Natural killer cell (primary cell): ENCODE data around the gene OLFML2B. TPM values are rescaled to one million over a fixed set of nuclear protein-coding genes. Genes with fewer than 3 reads are reported as not detected.

Experiments
- ATAC-seq, 3 donors: fragments of 150-1000 bp in 2 of 3; fragments of 200-7000 bp in 1 of 3; cut with Tn5 transposase; 1 replicate in 1 of 3; 2 replicates in 2 of 3; pipeline ENCODE4 v1.10.0; 2021; ENCODE audit warnings: mild to moderate bottlenecking in 2 of 3, moderate library complexity in 2 of 3
- DNase-seq, 2 donors: peaks; one replicate each; pipeline versions ENCODE4 v3.0.0 to v3.0.0-alpha.2; 2013 to 2021; ENCODE audit warnings: mixed read lengths in 1 of 2
- H3K27ac ChIP-seq: one replicate; pipeline ENCODE4 v1.5.1; 2013; ENCODE audit warnings: mild to moderate bottlenecking, low read length
- H3K27me3 ChIP-seq: one replicate; pipeline ENCODE4 v1.6.1; 2013; ENCODE audit warnings: low read length; ENCODE audit not compliant: control insufficient read depth, insufficient read depth
- H3K36me3 ChIP-seq: one replicate; pipeline ENCODE4 v1.6.1; 2013; ENCODE audit warnings: low read length; ENCODE audit not compliant: control insufficient read depth, insufficient read depth
- H3K4me1 ChIP-seq: one replicate; pipeline ENCODE4 v1.6.1; 2013; ENCODE audit warnings: low read length; ENCODE audit not compliant: control insufficient read depth, insufficient read depth
- H3K4me3 ChIP-seq: one replicate; pipeline ENCODE4 v1.5.1; 2013; ENCODE audit warnings: low read length
- H3K9me3 ChIP-seq: one replicate; pipeline ENCODE4 v1.6.1; 2013; ENCODE audit warnings: low read length; ENCODE audit not compliant: control insufficient read depth, insufficient read depth
- H3K27ac Mint-ChIP-seq, 2 donors: one replicate each; pipeline ENCODE4 v1.8.0; 2022; ENCODE audit warnings: mild to moderate bottlenecking in 2 of 2, mixed read lengths in 2 of 2, moderate library complexity in 1 of 2
- H3K27me3 Mint-ChIP-seq, 2 donors: one replicate each; pipeline ENCODE4 v1.8.0; 2022; ENCODE audit warnings: low read depth in 2 of 2, mixed read lengths in 2 of 2
- H3K36me3 Mint-ChIP-seq: one replicate; pipeline ENCODE4 v1.8.0; 2022; ENCODE audit warnings: mixed read lengths
- H3K4me1 Mint-ChIP-seq, 2 donors: one replicate each; pipeline ENCODE4 v1.8.0; 2022; ENCODE audit warnings: mixed read lengths in 2 of 2
- H3K4me3 Mint-ChIP-seq: one replicate; pipeline ENCODE4 v1.8.0; 2022; ENCODE audit warnings: mild to moderate bottlenecking, moderate library complexity, mixed read lengths
- H3K9me3 Mint-ChIP-seq, 2 donors: one replicate each; pipeline ENCODE4 v1.8.0; 2022; ENCODE audit warnings: mixed read lengths in 2 of 2
- WGBS: methylation state at CpG from one replicate; pipeline ENCODE4 v1.1.7; 2013; ENCODE audit warnings: missing lambda C conversion rate; ENCODE audit not compliant: insufficient coverage; 5-methylcytosine and 5-hydroxymethylcytosine counted together
- intact Hi-C: fragments of 100-400 bp; cut with micrococcal nuclease; formaldehyde crosslinking; loops from one replicate; pipeline ENCODE4 v1.14.2; 2022
- total RNA-seq, 4 donors: library from RNA; stranded (reverse); fragments of 120-200 nt in 1 of 4; gene quantifications; one replicate each; pipeline versions ENCODE4 v1.2.3 to v1.2.4, GENCODE V29; 2013 to 2022
- TF ChIP-seq, protein P1 (sequence below): fragments of 200-600 bp; IDR thresholded peaks from one replicate; pipeline ENCODE4 v1.8.0; 2022; ENCODE audit warnings: antibody characterized with exemption

OLFML2B gene
- total RNA-seq, 3 donors from 2014 or later (not counting 1 experiment from before 2014, with no cell fraction given), result 0.33 TPM; not detected in 2

- H3K4me3 ChIP-seq, result no peak overlapping the region
- intact Hi-C loops, result no loop called here
- DNase-seq (no peak), ATAC-seq (no peak)
- Mint-ChIP-seq H3K36me3 (no peaks in the 10 kb centered on the region), H3K4me1 (peaks cover 22 to 27% of the 10 kb centered on the region in 2 donors), H3K4me3 (no peak overlapping the region), H3K27me3 (no peaks in the 10 kb centered on the region), H3K27ac (no peak overlapping the region), H3K9me3 (no peaks in the 10 kb centered on the region)
- H3K4me1 ChIP-seq, result peaks cover 8% of the 10 kb centered on the region
- TF ChIP-seq, protein P1, sequence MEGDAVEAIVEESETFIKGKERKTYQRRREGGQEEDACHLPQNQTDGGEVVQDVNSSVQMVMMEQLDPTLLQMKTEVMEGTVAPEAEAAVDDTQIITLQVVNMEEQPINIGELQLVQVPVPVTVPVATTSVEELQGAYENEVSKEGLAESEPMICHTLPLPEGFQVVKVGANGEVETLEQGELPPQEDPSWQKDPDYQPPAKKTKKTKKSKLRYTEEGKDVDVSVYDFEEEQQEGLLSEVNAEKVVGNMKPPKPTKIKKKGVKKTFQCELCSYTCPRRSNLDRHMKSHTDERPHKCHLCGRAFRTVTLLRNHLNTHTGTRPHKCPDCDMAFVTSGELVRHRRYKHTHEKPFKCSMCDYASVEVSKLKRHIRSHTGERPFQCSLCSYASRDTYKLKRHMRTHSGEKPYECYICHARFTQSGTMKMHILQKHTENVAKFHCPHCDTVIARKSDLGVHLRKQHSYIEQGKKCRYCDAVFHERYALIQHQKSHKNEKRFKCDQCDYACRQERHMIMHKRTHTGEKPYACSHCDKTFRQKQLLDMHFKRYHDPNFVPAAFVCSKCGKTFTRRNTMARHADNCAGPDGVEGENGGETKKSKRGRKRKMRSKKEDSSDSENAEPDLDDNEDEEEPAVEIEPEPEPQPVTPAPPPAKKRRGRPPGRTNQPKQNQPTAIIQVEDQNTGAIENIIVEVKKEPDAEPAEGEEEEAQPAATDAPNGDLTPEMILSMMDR, result no peak
- H3K27me3 ChIP-seq, result no peaks in the 10 kb centered on the region
- WGBS, result 95% methylated on average over 2 of the region's 2 CpGs
- H3K27ac ChIP-seq, result no peak overlapping the region
- H3K36me3 ChIP-seq, result peaks cover 2% of the 10 kb centered on the region
- H3K9me3 ChIP-seq, result no peaks in the 10 kb centered on the region
Measured at GRCh38 chr1:161936786-161937185, 86.9 kb downstream of the OLFML2B start.

DNA sequence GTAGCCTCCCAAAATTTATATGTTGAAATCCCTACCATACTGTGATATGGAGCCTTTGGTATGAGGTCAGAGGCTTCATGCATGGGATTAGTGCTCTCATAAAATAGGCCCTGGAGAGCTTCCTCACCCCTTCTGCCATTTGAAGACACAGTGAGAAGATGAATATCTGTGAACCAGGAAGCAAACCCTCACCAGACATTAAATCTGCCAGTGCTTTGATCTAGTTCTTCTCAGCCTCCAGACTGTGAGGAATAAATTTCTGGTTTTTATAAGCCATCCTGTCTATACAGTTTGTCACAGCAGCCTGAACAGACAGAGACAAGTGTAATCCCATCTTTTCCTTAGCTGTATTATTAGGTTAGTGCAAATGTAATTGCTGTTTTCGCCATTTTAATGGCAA, 88.4 kb downstream of the OLFML2B start:
- Mint-ChIP-seq H3K4me3 (no peak overlapping the region), H3K36me3 (no peaks in the 10 kb centered on the region), H3K27me3 (no peaks in the 10 kb centered on the region), H3K9me3 (no peaks in the 10 kb centered on the region), H3K4me1 (peaks cover 22 to 27% of the 10 kb centered on the region in 2 donors), H3K27ac (peak overlapping the region in 1 of 2 donors; percentile 15)
- Histone ChIP-seq H3K4me1 (peaks cover 8% of the 10 kb centered on the region), H3K36me3 (peaks cover 2% of the 10 kb centered on the region), H3K27ac (no peak overlapping the region), H3K27me3 (no peaks in the 10 kb centered on the region), H3K4me3 (no peak overlapping the region), H3K9me3 (no peaks in the 10 kb centered on the region)
- ATAC-seq, result no peak
- intact Hi-C loops, result no loop called here
- no CpG with 5 or more reads among the region's 1 CpG for WGBS
- peak in 1 of 2 donors; percentile 24 for DNase-seq
- TF ChIP-seq, protein P1, result no peak

DNA sequence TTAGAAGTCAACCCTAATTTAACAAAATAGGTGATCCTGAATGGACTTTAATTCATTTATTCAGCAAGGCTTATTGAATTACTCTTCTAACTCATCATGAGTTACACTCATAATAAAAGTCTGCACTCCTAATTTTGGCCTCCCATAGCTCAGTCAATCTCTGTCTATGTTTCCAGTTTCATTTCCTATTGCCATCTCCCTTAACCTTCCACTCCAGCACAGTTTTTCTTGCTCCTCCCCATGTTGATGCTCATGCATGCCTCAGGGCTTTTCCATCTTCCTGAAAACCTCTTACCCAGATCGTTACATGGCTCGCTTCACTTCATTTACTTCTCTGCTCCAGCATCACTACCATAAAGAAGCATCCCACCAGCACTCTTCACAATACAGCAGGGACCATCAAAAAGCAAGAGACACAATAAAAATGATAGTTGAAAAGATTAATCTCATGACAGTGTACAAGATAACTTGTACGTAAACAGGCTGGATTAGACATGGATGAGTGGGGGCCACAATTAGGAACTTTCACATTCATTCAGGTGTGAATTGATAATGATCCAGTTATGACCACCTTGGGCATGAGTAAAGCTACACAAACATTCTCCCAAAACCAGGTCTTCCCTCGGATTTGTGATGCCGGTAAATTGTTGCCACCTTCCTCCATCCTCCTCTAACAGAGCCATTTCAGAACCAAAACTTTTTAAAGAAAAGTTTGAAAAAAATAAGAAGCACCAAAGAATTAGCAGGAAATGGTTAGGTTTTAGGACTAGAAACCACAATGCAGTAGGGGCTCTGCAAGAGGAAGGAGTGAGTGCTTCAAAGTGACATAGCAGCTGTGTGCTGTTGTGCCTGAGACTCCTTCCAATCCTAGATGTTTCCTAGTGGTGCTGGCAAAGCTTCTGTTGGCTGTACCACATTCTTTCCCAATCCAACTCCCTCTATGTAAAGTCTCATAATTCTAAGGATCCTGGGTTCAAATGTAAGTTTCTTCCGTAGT, 89.8 kb downstream of the OLFML2B start:
- intact Hi-C loops, result no loop called here
- Mint-ChIP-seq H3K27ac (peak overlapping the region; percentile 15 to 43), H3K4me3 (peak overlapping the region; percentile 62), H3K9me3 (no peaks in the 10 kb centered on the region), H3K36me3 (no peaks in the 10 kb centered on the region), H3K4me1 (peaks cover 22 to 27% of the 10 kb centered on the region in 2 donors), H3K27me3 (no peaks in the 10 kb centered on the region)
- no peak overlapping the region for H3K27ac ChIP-seq
- TF ChIP-seq, protein P1, result no peak
- peaks cover 2% of the 10 kb centered on the region for H3K36me3 ChIP-seq
- WGBS, result 42% methylated on average over 5 of the region's 6 CpGs
- ATAC-seq (peak; percentile 61 to 85 (median 74)), DNase-seq (peak in 1 of 2 donors; percentile 62)
- peaks cover 8% of the 10 kb centered on the region for H3K4me1 ChIP-seq
- no peaks in the 10 kb centered on the region for H3K9me3 ChIP-seq
- no peak overlapping the region for H3K4me3 ChIP-seq
- no peaks in the 10 kb centered on the region for H3K27me3 ChIP-seq

Other genes with a start within 250 kb of the OLFML2B start
- gene NOS1AP, start 45.8 kb upstream of the OLFML2B start, total RNA-seq, result under 1 TPM in 2 of 3 donors, not detected in 1; 0.09 to 0.20 TPM